ENCODE results near the gene CCT6A. TPM values are rescaled to one million over a fixed set of nuclear protein-coding genes. Genes with fewer than 3 reads are reported as not detected.

The CCT6A gene
- total and polyA plus RNA-seq, 9 of the 15 experiments (the other 6 are each of a cell fraction or from before 2014, with no cell fraction given): 244 to 708 (median 387) TPM

- peak; percentile 68; the same call in 1 of the 2 replicates for TF ChIP-seq ARID4B (CRISPR knock-in tag; IDR thresholded peaks at IDR 0.05)
- no peak for TF ChIP-seq ZNF134 (CRISPR knock-in tag; conservative IDR thresholded peaks at IDR 0.05)
- no peak for TF ChIP-seq RFX5 (IDR thresholded peaks at IDR 0.05; ENCODE audit: low read depth, low read length)
- TF ChIP-seq ZNF311 (CRISPR knock-in tag; IDR thresholded peaks at IDR 0.05): no peak
- TF ChIP-seq E2F1 (CRISPR knock-in tag; IDR thresholded peaks at IDR 0.05): peak; percentile 90
- no peak for TF ChIP-seq SMAD2 (IDR thresholded peaks at IDR 0.05; ENCODE audit: low read depth, low read length)
- TF ChIP-seq GATAD2B (IDR thresholded peaks at IDR 0.05; ENCODE audit: borderline replicate concordance): no peak
- no peak for TF ChIP-seq ZNF551 (CRISPR knock-in tag; IDR thresholded peaks at IDR 0.05)
- TF ChIP-seq ZBTB8A (IDR thresholded peaks at IDR 0.05; ENCODE audit: partially characterized antibody): no peak
- TF ChIP-seq ILF3 (IDR thresholded peaks at IDR 0.05; ENCODE audit: borderline replicate concordance): no peak
- TF ChIP-seq TEAD2 (tag; IDR thresholded peaks at IDR 0.05): no peak
- no peak for TF ChIP-seq TCFL5 (CRISPR knock-in tag; conservative IDR thresholded peaks at IDR 0.05)
- no peak; the same call in 1 of the 2 replicates for TF ChIP-seq ZNF24 (IDR thresholded peaks at IDR 0.05)
- no peak for TF ChIP-seq ELK3 (CRISPR knock-in tag; IDR thresholded peaks at IDR 0.05)
- no peak for TF ChIP-seq ZNF766 (CRISPR knock-in tag; conservative IDR thresholded peaks at IDR 0.05)
- TF ChIP-seq PYGO2 (tag; IDR thresholded peaks at IDR 0.05): no peak
- TF ChIP-seq NFE2 (IDR thresholded peaks at IDR 0.05; ENCODE audit: low read depth): no peak
- no peak for TF ChIP-seq NUFIP1 (IDR thresholded peaks at IDR 0.05; ENCODE audit: partially characterized antibody)
- TF ChIP-seq FOXM1 (IDR thresholded peaks at IDR 0.05; ENCODE audit: low read depth): no peak
- no peak for TF ChIP-seq FOXM1 (CRISPR knock-in tag; IDR thresholded peaks at IDR 0.05; ENCODE audit: low read depth)
- no peak for TF ChIP-seq POLR3G (IDR thresholded peaks at IDR 0.05; ENCODE audit: extremely low read depth, insufficient read length, insufficient replicate concordance)
- TF ChIP-seq JUND (IDR thresholded peaks at IDR 0.05; ENCODE audit: borderline replicate concordance, low read depth, low read length): peak; percentile 55; the same call in 1 of the 2 replicates
- 0 out of 3 replicates have a peak, but pooled peaks have one; percentile 4 for TF ChIP-seq JUND (tag; IDR thresholded peaks at IDR 0.05; ENCODE audit: borderline replicate concordance, low read depth, low read length)
Measured at GRCh38 chr7:56106108-56107073, 54.8 kb downstream of the CCT6A start, which contains the start of gene CHCHD2 (continued).
